ENCODE results near the gene HOMER2.

- TF ChIP-seq CTCF (conservative IDR thresholded peaks at IDR 0.05; ENCODE audit: low read depth in 2 of 2) (no peak), EZH2 (IDR thresholded peaks at IDR 0.05; ENCODE audit: low read depth, unreplicated experiment) (no peak), JUNB (IDR thresholded peaks at IDR 0.05; ENCODE audit: unreplicated experiment) (no peak), POLR2AphosphoS5 (IDR thresholded peaks at IDR 0.05; ENCODE audit: low read depth) (no peak), STAT1 (IDR thresholded peaks at IDR 0.05; ENCODE audit: unreplicated experiment) (no peak), REST (IDR thresholded peaks at IDR 0.05; ENCODE audit: unreplicated experiment) (no peak), EZH2phosphoT487 (IDR thresholded peaks at IDR 0.05; ENCODE audit: unreplicated experiment) (no peak), NANOG (IDR thresholded peaks at IDR 0.05; ENCODE audit: borderline replicate concordance) (no peak), ZNF114 (CRISPR knock-in tag; IDR thresholded peaks at IDR 0.05) (no peak), ETS1 (IDR thresholded peaks at IDR 0.05) (no peak), ZNF331 (CRISPR knock-in tag; IDR thresholded peaks at IDR 0.05; ENCODE audit: low read depth) (no peak)
These were observed 143.9 kb downstream of the HOMER2 start for GRCh38 chr15:82808634-82809041.

All from GM23338 (cell line).